Measurements from ENCODE around the gene SMAD2.
A peak's percentile ranks its signal among the peaks of the same experiment; 100 is the strongest.
"Not testable (repeated sequence)": the region's sequence is repeated elsewhere in the genome, so short reads cannot be mapped to it uniquely, and the experiment has no call there.

The SMAD2 gene

GRCh38 chr18:47788621-47789020 is 141.8 kb downstream of the SMAD2 start:
- DNase-seq, result no peak

DNA sequence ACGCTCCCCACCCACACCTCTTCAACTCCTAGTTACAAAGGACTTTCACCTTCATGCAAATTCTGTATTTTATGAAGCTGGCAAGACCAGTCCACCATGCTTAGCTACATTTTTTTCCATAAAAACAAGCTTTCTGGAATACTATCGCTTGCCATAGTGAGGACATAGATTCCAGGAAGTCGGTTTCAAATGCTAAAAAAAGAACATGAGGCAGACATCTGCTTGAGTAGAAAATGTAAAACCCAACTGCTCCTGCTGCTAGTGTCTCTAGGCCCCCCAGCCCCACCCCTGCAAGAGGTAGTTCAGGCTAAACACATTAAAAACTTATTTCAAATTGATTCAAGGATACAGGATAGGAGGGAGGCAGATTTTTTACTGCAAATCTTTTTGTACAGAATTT is 148.9 kb downstream of the SMAD2 start:
- DNase-seq, result no peak

DNA sequence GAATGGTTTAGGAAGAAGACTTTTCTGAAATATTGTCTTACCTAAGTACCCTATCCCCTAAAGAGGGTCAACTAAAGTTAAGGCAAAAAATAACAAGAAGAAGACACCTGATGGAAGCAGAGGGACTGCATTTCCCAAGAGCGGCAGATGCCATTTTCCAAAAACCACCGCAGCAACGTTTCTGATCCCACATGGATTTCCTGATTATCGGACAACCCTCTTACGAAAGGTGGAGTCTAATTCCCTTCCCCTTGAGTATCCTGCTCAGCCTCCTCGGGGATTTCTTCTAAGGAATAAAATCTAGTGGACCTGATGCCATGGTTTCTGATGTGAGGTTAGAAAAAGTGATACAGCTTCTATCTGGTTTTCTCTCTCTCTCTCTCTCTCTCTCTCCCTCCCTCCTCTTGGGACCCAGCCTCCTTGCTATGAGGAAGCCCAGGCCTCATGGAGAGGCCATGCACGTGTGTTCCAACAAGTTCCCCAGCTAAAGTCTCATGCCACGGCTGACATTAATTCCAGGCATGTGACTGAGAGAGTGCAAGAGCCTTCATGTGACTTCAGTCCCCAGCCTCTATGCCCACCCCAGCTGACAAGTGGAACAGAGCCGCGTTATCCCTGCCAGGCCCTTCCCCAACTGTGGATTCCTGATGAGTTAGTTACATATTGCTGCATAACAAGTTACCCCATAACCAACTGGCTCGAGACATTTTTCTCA is 150.3 kb downstream of the SMAD2 start:
- no peak for DNase-seq

- DNase-seq, result no peak
These were observed 151.1 kb downstream of the SMAD2 start for GRCh38 chr18:47779381-47779780.

GRCh38 chr18:47777626-47778025 is 152.8 kb downstream of the SMAD2 start:
- no peak for DNase-seq

DNA sequence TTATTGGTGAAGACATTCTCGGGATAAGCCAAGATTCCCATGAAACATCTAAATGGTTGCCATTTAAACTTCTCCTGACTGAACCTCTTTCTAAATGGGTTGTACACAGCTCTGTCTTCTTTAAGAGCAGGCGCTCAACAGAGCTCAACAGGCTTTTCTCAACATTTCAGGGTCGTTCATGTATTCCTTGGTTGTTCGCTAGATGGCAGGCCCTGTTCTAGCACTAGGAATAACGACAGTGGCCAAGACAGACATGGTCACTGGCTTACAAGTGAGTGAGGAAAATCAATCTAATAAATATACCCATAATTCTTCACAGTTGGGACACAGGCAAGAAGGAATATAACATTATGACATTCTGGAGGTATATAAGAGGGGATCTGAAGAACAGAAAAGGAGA is 154.5 kb downstream of the SMAD2 start:
- no peak for DNase-seq

GRCh38 chr18:47773931-47774330 is 156.5 kb downstream of the SMAD2 start:
- no peak for DNase-seq

GRCh38 chr18:47772374-47773248 is 157.8 kb downstream of the SMAD2 start:
- peak; percentile 51 for DNase-seq

GRCh38 chr18:47771922-47772321 is 158.5 kb downstream of the SMAD2 start:
- no peak for DNase-seq

GRCh38 chr18:47767699-47768098 is 162.8 kb downstream of the SMAD2 start:
- no peak for DNase-seq

DNA sequence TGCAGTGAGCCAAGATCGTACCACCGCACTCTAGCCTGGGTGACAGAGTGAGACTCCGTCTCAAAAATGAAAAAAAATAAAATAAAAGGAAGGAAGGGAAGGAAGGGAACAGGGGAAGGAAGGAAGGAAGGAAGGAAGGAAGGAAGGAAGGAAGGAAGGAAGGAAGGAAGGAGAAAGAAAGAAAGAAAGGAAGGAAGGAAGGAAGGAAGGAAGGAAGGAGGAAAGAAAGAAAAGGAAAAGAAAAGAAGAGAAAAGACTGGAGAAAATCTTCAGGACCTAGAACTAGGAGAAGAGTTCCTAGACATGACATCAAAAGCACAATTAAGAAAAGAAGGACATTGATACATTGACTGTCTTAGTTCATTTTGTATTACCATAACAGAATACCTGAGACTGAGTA is 163.3 kb downstream of the SMAD2 start:
- DNase-seq, result not testable (repeated sequence)

Measured in hematopoietic multipotent progenitor cell treated with erythropoietin and hydrocortisone succinate and interleukin-3 and kit ligand, for 8 days (in vitro differentiated cells).